Aorta (tissue), 5 donors: ENCODE results near the gene PACRG. TPM values are rescaled to one million over a fixed set of nuclear protein-coding genes. Genes with fewer than 3 reads are reported as not detected.

Source experiments
- ATAC-seq: fragments of 200-7000 bp; cut with Tn5 transposase; one replicate; pipeline ENCODE4 v1.9.1; 2022; ENCODE audit warnings: moderate library complexity; ENCODE audit not compliant: low FRiP score
- DNase-seq, 2 donors: peaks; one replicate each; pipeline ENCODE4 v3.0.0-alpha.2; 2020
- H3K27ac ChIP-seq, 2 donors: one replicate each; pipeline ENCODE4 v1.5.1; 2013; ENCODE audit warnings: low read length in 2 of 2, mild to moderate bottlenecking in 2 of 2, moderate library complexity in 2 of 2, control low read depth in 1 of 2, inconsistent platforms in 1 of 2, low read depth in 1 of 2
- H3K27me3 ChIP-seq, 2 donors: one replicate each; pipeline ENCODE4 v1.6.1; 2013; ENCODE audit warnings: control low read depth in 1 of 2, low read length in 1 of 2, mild to moderate bottlenecking in 1 of 2, moderate library complexity in 1 of 2; ENCODE audit not compliant: insufficient read depth in 2 of 2, control insufficient read depth in 1 of 2
- H3K36me3 ChIP-seq, 2 donors: one replicate each; pipeline ENCODE4 v1.6.1; 2013; ENCODE audit warnings: control low read depth in 1 of 2, low read length in 1 of 2, mild to moderate bottlenecking in 1 of 2; ENCODE audit not compliant: insufficient read depth in 2 of 2, control insufficient read depth in 1 of 2
- H3K4me1 ChIP-seq, 2 donors: one replicate each; pipeline ENCODE4 v1.6.1; 2013; ENCODE audit warnings: low read length in 2 of 2, control low read depth in 1 of 2, mild to moderate bottlenecking in 1 of 2, moderate library complexity in 1 of 2; ENCODE audit not compliant: insufficient read depth in 2 of 2, control insufficient read depth in 1 of 2
- H3K4me3 ChIP-seq, 2 donors: one replicate each; pipeline ENCODE4 v1.5.1; 2013; ENCODE audit warnings: low read length in 2 of 2, control low read depth in 1 of 2, mild to moderate bottlenecking in 1 of 2
- H3K9me3 ChIP-seq: one replicate; pipeline ENCODE4 v1.6.1; 2013; ENCODE audit warnings: mild to moderate bottlenecking, low read length; ENCODE audit not compliant: control insufficient read depth
- WGBS, 2 donors: extraction: QIAGEN DNeasy Blood & Tissue Kit; methylation state at CpG; one replicate each; pipeline ENCODE4 v1.1.7; 2013; 5-methylcytosine and 5-hydroxymethylcytosine counted together
- intact Hi-C, 2 donors: fragments of 100-400 bp; cut with DNase I; formaldehyde crosslinking; loops; one replicate each; pipeline versions ENCODE4 v1.14.2 to v1.15.0; 2022
- polyA plus RNA-seq, 2 donors: library from polyadenylated mRNA; stranded (reverse); fragments of 200-250 nt; gene quantifications; one replicate each; pipeline ENCODE4 v1.2.3, GENCODE V29; 2013
- total RNA-seq, 2 donors: library from RNA; stranded (reverse); fragmentation: NEBNext Ultra II Directional; extraction: Animal tissue kit (Norgen Biotek cat#: 25700); gene quantifications; one replicate each; pipeline ENCODE4 v1.2.1, GENCODE V29; 2021
- donor health status: healthy with polysubstance abuse.
- donor health status: Bipolar disorder and iron deficiency.
- donor health status: DM: no; HTN: no; CAD: no.
- donor health status: DM: no; HTN: no; CAD: no.
- donor health status: DM: yes; HTN: yes; CAD: no.

Gene PACRG
- total and polyA plus RNA-seq, 4 donors = 0.26 to 2.7 (median 0.54) TPM; not detected in 1

DNA sequence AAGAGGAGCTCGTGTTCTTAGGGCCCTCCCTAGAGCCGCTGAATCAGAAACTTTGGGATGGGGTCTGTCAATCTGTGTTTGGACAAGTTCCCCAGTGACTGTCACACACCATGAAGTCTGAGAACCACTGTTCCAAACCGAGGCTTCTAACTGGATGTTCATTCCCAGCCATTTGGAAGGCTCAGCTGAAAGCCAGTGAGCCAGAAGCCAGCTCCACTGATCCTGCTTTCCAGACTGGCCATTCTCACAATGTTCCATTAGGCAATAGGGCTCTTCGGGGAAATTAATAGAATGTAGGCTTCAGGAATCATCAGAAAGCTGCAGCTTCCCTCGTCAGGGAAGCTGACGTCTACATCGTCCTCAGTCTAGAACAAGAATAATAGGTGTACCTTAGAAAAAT, 595.9 kb downstream of the PACRG start:
- Histone ChIP-seq H3K4me1 (no peaks in the 10 kb centered on the region), H3K9me3 (no peaks in the 10 kb centered on the region), H3K4me3 (no peak overlapping the region), H3K27me3 (no peaks in the 10 kb centered on the region), H3K36me3 (no peaks in the 10 kb centered on the region), H3K27ac (no peak overlapping the region)
- DNase-seq (no peak), ATAC-seq (peak; percentile 44)
- intact Hi-C loops = no loop called here
- 89 to 92% methylated on average over 7 of the region's 7 CpGs for WGBS, 2 donors

DNA sequence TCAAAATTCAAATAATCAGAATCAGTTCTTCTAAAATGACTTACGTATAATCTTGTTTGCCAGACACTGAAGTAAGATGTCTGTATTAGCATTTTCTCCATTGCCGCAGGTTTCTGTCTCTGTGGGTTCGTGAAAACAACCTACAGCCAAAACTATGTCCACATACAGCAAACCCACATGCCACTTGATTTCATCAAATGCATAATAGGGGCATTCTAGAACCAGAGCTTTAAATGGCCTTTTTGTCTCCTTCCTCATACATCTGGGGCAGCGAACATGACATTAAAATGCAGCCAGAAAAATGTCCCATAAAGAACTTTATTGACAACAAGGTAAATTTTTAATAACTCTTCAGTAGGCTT, 596.5 kb downstream of the PACRG start:
- Histone ChIP-seq H3K27me3 (no peaks in the 10 kb centered on the region), H3K9me3 (no peaks in the 10 kb centered on the region), H3K36me3 (no peaks in the 10 kb centered on the region), H3K27ac (no peak overlapping the region), H3K4me3 (no peak overlapping the region), H3K4me1 (no peaks in the 10 kb centered on the region)
- intact Hi-C loops = no loop called here
- WGBS, 2 donors = 94 to 95% methylated on average over 4 of the region's 4 CpGs
- DNase-seq (no peak), ATAC-seq (no peak)

DNA sequence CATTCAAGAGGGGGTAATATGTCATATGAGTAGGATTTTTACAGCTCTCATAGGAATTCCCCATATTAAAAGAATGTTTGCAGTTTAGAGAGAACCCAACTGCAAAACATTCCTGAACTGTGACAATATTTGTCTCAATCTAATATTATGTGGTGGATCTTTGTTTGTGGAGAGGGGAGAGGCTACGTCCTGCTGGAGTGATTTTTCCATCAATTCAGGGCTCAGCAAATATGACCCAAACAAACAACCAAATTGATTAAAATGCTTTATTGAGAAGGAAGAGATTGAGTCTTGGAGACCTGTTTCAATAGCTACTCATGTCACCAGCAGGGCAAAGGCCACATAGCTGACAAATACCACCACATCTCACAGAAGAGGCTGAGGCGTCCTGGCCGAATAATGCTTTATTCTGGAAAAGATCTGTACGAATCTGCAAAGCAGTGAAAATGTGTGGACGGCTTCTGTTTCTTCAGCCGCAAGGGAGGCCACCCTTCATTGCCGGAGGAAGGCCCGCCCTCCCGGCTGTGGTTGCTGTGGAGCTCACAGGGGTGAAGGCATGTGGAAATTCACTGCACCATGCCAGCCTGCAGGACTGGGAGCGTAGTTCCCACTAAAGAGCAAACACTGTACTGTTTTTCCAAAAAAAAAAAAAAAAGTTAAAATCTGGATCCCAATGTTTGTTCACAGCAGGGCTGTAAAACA, 597.1 kb downstream of the PACRG start:
- intact Hi-C loops = no loop called here
- 15 to 17% methylated on average over 10 of the region's 10 CpGs for WGBS, 2 donors
- no peaks in the 10 kb centered on the region for H3K9me3 ChIP-seq
- ATAC-seq (no peak), DNase-seq (peak in 1 of 2 donors; percentile 79)
- no peak overlapping the region for H3K27ac ChIP-seq
- no peak overlapping the region for H3K4me3 ChIP-seq
- no peaks in the 10 kb centered on the region for H3K36me3 ChIP-seq
- no peaks in the 10 kb centered on the region for H3K27me3 ChIP-seq
- no peaks in the 10 kb centered on the region for H3K4me1 ChIP-seq

DNA sequence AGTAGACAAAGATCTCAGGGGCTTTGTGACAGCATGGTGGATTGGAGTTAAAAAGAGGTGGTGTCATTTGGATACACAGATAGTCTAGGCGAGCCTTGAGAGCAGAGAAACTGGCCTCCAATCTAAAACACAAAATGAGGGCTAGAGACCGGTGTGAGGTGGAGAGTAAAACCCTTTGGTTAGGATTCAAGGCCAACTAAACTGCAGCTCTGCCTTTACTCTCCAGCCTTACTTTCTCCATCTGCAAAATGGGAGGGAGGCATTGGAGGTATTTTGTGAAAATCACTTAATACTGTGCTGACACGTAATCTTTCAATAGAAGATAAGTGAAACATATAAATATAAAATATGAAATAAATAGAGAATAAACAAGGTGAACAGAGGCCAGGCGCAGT, 597.6 kb downstream of the PACRG start:
- no peak overlapping the region for H3K4me3 ChIP-seq

DNA sequence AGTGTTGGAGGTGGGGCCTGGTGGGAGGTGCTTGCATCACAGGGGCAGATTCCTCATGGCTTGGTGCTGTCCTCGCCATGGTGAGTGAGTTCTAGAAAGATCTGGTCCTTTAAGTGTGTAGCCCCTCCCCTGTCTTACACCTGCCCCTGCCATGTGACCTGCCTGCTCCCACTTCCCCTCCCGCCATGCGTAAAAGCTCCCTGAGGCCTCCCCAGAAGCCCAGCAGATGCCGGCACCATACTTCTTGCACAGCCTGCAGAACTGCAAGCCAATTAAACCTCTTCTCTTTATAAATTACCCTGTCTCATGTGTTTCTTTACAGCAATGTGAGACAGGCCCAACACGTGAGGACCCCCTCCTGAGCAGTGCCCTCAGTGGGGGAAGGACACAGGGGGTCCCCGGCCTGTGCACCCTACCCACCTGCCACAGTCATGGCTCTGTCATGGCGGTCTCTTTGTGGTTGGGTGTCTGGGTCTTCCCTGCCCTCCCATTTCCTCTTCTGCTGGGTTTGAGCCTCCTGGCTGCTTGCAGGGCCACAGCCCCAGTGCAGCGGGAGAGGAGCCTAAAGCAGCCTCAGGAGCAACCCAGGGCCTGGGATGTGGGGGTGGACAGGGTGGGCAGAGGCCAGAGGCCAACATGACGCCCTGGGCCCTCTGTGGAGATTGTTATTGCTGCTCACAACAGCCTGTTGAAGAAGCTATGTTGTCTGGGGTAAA, 599.5 kb downstream of the PACRG start:
- intact Hi-C loops = no loop called here
- Histone ChIP-seq H3K4me1 (no peaks in the 10 kb centered on the region), H3K36me3 (no peaks in the 10 kb centered on the region), H3K27me3 (no peaks in the 10 kb centered on the region), H3K4me3 (no peak overlapping the region), H3K9me3 (no peaks in the 10 kb centered on the region), H3K27ac (no peak overlapping the region)
- WGBS, 2 donors = 92 to 93% methylated on average over 9 of the region's 9 CpGs
- DNase-seq (no peak), ATAC-seq (no peak)

More for the DNA sequence above, 597.6 kb downstream of the PACRG start:
- intact Hi-C loops = no loop called here
- H3K9me3 ChIP-seq = no peaks in the 10 kb centered on the region
- WGBS, 2 donors = 86 to 91% methylated on average over 4 of the region's 4 CpGs
- H3K4me1 ChIP-seq = no peaks in the 10 kb centered on the region
- H3K27ac ChIP-seq = no peak overlapping the region
- no peak for ATAC-seq
- H3K27me3 ChIP-seq = no peaks in the 10 kb centered on the region
- H3K36me3 ChIP-seq = no peaks in the 10 kb centered on the region
- no peak for DNase-seq

DNA sequence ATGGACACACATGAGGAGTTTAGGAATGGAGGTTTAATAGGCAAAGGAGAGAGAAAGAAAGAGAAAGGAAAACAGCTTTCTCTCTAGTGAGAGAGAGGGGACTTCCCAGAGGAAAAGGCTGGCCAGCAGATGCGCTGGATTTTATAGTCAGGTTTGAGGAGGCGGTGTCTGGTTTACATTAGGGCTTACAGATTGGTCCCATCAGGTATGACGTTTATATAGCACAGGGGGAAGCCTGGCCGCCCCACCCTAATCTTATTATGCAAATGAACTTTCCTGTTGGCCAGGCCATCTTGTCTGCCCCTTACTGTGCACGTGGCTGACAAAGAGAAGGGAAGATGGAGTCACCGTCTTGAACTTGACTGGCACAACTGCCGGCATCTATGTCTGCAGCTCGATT, 600.1 kb downstream of the PACRG start:
- Histone ChIP-seq H3K9me3 (no peaks in the 10 kb centered on the region), H3K27ac (no peak overlapping the region), H3K27me3 (no peaks in the 10 kb centered on the region), H3K4me1 (no peaks in the 10 kb centered on the region), H3K36me3 (no peaks in the 10 kb centered on the region), H3K4me3 (no peak overlapping the region)
- ATAC-seq (no peak), DNase-seq (no peak)
- intact Hi-C loops = no loop called here
- 87 to 94% methylated on average over 8 of the region's 8 CpGs for WGBS, 2 donors

DNA sequence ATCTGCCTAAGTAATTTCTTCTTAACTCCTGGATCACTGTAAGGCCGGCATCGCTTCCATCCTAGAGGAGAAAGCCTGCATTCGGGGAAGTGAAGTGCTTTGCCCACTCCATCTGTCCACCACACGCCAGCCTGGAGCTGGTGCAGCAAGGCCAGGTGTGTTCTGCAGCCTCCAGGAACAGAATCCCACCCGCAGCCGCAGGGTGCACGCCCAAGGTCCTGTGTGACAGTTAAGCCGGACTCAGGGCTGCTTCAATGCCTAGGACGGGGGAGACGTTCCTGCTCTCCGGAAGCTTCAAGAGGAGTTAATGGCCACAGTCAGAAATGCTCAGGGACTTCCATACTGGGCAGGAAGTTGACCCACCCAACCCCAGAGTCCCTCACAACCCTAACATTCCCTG, 600.6 kb downstream of the PACRG start:
- no peak overlapping the region for H3K27ac ChIP-seq
- DNase-seq = peak in 1 of 2 donors; percentile 50
- no peaks in the 10 kb centered on the region for H3K9me3 ChIP-seq
- WGBS, 2 donors = 97 to 98% methylated on average over 11 of the region's 11 CpGs
- no peaks in the 10 kb centered on the region for H3K4me1 ChIP-seq
- intact Hi-C loops = no loop called here
- no peaks in the 10 kb centered on the region for H3K36me3 ChIP-seq
- H3K4me3 ChIP-seq = no peak overlapping the region
- ATAC-seq = no peak
- H3K27me3 ChIP-seq = no peaks in the 10 kb centered on the region

DNA sequence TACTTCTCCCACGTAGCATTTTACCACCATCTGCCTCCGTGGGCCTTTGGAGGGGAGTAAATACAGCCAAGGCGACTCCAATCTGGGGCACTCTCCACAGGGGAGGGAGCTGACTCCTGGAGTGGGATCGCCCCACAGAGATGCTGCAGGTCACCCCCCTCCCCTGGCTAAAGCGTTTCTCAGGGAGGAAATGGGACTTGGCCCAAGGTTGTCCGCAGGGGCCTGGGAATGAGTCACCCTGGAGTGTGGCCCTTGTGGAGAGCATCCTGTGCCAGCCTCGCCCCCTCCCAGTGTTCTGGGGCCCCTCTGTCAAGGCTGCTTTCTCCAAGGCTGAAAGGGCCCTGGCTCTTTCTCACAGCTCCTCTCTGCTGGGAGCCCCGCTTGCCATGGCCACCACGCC, 602.2 kb downstream of the PACRG start:
- Histone ChIP-seq H3K27ac (no peak overlapping the region), H3K27me3 (no peaks in the 10 kb centered on the region), H3K4me3 (no peak overlapping the region), H3K9me3 (no peaks in the 10 kb centered on the region), H3K4me1 (no peaks in the 10 kb centered on the region), H3K36me3 (no peaks in the 10 kb centered on the region)
- no peak for DNase-seq
- intact Hi-C loops = no loop called here
- 57 to 59% methylated on average over 7 to 9 of the region's 9 CpGs for WGBS, 2 donors
- no peak for ATAC-seq

DNA sequence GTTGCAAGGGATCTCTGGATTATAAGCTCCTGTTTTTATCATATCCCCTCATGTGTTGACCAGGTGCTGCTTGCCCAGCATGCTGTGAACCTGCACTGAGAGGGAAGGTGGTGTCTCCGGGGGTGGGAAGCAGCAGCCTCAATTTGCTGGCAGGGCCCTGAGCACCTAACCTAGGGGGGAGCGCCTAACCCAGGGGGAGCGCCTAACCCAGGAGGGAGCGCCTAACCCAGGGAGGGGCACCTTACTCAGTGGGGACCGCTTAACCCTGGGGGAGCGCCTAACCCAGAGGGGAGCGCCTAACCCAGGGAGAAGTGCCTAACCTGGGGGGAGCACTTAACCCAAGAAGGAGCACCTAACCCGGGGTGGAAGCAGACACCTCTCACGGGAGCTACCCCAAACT, 603.5 kb downstream of the PACRG start:
- Histone ChIP-seq H3K36me3 (no peaks in the 10 kb centered on the region), H3K27me3 (no peaks in the 10 kb centered on the region), H3K4me3 (no peak overlapping the region), H3K27ac (no peak overlapping the region), H3K4me1 (no peaks in the 10 kb centered on the region), H3K9me3 (no peaks in the 10 kb centered on the region)
- no peak for DNase-seq
- WGBS, 2 donors = 91 to 99% methylated on average over 9 of the region's 9 CpGs
- intact Hi-C loops = no loop called here
- ATAC-seq = no peak
